ENCODE measurements around the gene SYT1. TPM values are rescaled to one million over a fixed set of nuclear protein-coding genes. Genes with fewer than 3 reads are reported as not detected.

Gene SYT1
- total and polyA plus RNA-seq, 8 donors: under 0.01 to 11.4 (median 0.88) TPM

DNA sequence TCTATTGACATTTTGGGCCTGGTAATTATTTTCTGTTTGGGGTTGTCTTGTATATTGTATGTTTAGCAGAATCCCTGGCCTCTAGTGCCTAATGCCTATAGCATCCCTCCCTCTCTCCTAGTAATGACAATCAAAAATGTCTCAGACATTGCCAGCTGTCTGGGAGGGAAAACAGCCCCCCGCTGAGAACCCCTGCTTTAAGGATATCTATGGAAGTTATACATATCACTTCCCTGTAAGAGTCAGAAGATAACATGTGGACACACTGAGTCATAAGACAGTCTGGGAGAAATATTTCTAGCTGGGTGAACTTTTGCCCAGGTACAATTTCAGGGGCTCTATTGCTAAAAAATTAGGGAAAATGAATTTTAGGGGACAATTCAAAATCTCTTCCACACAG, 571.2 kb downstream of the SYT1 start:
- H3K4me1 ChIP-seq: peaks cover 0 to 3% (median 0%) of the 10 kb centered on the region in 4 donors
- DNase-seq: no peak
- no peaks in the 10 kb centered on the region for H3K9me3 ChIP-seq
- no peak overlapping the region for H3K4me3 ChIP-seq
- H3K36me3 ChIP-seq: no peaks in the 10 kb centered on the region
- 83 to 94% (median 90%) methylated on average over 1 of the region's 1 CpG for WGBS, 5 donors
- TF ChIP-seq, protein P1, sequence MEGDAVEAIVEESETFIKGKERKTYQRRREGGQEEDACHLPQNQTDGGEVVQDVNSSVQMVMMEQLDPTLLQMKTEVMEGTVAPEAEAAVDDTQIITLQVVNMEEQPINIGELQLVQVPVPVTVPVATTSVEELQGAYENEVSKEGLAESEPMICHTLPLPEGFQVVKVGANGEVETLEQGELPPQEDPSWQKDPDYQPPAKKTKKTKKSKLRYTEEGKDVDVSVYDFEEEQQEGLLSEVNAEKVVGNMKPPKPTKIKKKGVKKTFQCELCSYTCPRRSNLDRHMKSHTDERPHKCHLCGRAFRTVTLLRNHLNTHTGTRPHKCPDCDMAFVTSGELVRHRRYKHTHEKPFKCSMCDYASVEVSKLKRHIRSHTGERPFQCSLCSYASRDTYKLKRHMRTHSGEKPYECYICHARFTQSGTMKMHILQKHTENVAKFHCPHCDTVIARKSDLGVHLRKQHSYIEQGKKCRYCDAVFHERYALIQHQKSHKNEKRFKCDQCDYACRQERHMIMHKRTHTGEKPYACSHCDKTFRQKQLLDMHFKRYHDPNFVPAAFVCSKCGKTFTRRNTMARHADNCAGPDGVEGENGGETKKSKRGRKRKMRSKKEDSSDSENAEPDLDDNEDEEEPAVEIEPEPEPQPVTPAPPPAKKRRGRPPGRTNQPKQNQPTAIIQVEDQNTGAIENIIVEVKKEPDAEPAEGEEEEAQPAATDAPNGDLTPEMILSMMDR (IDR thresholded peaks at IDR 0.05): no peak
- TF ChIP-seq POLR2A (IDR thresholded peaks at IDR 0.05): no peak
- no peak for TF ChIP-seq POLR2AphosphoS5 (IDR thresholded peaks at IDR 0.05)
- no peak for TF ChIP-seq EP300 (IDR thresholded peaks at IDR 0.05)
- intact Hi-C loops (cut with DNase I; ENCODE audit: low total_unique reads): no loop called here
- no peak overlapping the region for H3K27ac ChIP-seq
- H3K27me3 ChIP-seq: no peaks in the 10 kb centered on the region

- no peak overlapping the region for H3K27ac ChIP-seq
- H3K36me3 ChIP-seq: no peaks in the 10 kb centered on the region
- WGBS, 5 donors: 80 to 87% (median 83%) methylated on average over 3 of the region's 3 CpGs
- H3K4me1 ChIP-seq: peaks cover 0 to 3% (median 0%) of the 10 kb centered on the region in 4 donors
- no peaks in the 10 kb centered on the region for H3K27me3 ChIP-seq
- no peak for DNase-seq
- H3K9me3 ChIP-seq: no peaks in the 10 kb centered on the region
- no peak for TF ChIP-seq EP300 (IDR thresholded peaks at IDR 0.05)
- no peak for TF ChIP-seq POLR2A (IDR thresholded peaks at IDR 0.05)
- TF ChIP-seq, protein P1 (IDR thresholded peaks at IDR 0.05): no peak
- no peak for TF ChIP-seq POLR2AphosphoS5 (IDR thresholded peaks at IDR 0.05)
- H3K4me3 ChIP-seq: no peak overlapping the region
- intact Hi-C loops (cut with DNase I; ENCODE audit: low total_unique reads): no loop called here
Observed at GRCh38 chr12:79438480-79439174, 574.1 kb downstream of the SYT1 start.

GRCh38 chr12:79439175-79439825, 574.7 kb downstream of the SYT1 start:
- intact Hi-C loops (cut with DNase I; ENCODE audit: low total_unique reads): no loop called here
- no peak for DNase-seq
- Histone ChIP-seq H3K36me3 (no peaks in the 10 kb centered on the region), H3K9me3 (no peaks in the 10 kb centered on the region), H3K4me1 (peaks cover 0 to 3% (median 0%) of the 10 kb centered on the region in 4 donors), H3K27ac (no peak overlapping the region), H3K27me3 (no peaks in the 10 kb centered on the region), H3K4me3 (no peak overlapping the region)
- 76 to 86% (median 80%) methylated on average over 3 of the region's 3 CpGs for WGBS, 5 donors
- TF ChIP-seq, protein P1 (IDR thresholded peaks at IDR 0.05): no peak
- no peak for TF ChIP-seq POLR2A (IDR thresholded peaks at IDR 0.05)
- no peak for TF ChIP-seq EP300 (IDR thresholded peaks at IDR 0.05)
- no peak for TF ChIP-seq POLR2AphosphoS5 (IDR thresholded peaks at IDR 0.05)

- peaks cover 0 to 3% (median 0%) of the 10 kb centered on the region in 4 donors for H3K4me1 ChIP-seq
- no peak for DNase-seq
- H3K27me3 ChIP-seq: no peaks in the 10 kb centered on the region
- H3K27ac ChIP-seq: no peak overlapping the region
- H3K4me3 ChIP-seq: no peak overlapping the region
- intact Hi-C loops (cut with DNase I; ENCODE audit: low total_unique reads): no loop called here
- H3K9me3 ChIP-seq: no peaks in the 10 kb centered on the region
- 82 to 92% (median 88%) methylated on average over 4 of the region's 4 CpGs for WGBS, 5 donors
- TF ChIP-seq POLR2A (IDR thresholded peaks at IDR 0.05) (no peak), EP300 (IDR thresholded peaks at IDR 0.05) (no peak), POLR2AphosphoS5 (IDR thresholded peaks at IDR 0.05) (no peak)
- TF ChIP-seq, protein P1 (IDR thresholded peaks at IDR 0.05): no peak
- H3K36me3 ChIP-seq: no peaks in the 10 kb centered on the region
Observed at GRCh38 chr12:79441534-79441933, 577.0 kb downstream of the SYT1 start.
